Fibroblast of skin of left biceps (primary cell): ENCODE results near the gene CSF3.

Experiments used
- DNase-seq, 2 experiments: peaks; one replicate each; pipeline ENCODE4 v3.0.0-alpha.2; 2013; ENCODE audit warnings: low read depth in 2 of 2

Gene CSF3

DNA sequence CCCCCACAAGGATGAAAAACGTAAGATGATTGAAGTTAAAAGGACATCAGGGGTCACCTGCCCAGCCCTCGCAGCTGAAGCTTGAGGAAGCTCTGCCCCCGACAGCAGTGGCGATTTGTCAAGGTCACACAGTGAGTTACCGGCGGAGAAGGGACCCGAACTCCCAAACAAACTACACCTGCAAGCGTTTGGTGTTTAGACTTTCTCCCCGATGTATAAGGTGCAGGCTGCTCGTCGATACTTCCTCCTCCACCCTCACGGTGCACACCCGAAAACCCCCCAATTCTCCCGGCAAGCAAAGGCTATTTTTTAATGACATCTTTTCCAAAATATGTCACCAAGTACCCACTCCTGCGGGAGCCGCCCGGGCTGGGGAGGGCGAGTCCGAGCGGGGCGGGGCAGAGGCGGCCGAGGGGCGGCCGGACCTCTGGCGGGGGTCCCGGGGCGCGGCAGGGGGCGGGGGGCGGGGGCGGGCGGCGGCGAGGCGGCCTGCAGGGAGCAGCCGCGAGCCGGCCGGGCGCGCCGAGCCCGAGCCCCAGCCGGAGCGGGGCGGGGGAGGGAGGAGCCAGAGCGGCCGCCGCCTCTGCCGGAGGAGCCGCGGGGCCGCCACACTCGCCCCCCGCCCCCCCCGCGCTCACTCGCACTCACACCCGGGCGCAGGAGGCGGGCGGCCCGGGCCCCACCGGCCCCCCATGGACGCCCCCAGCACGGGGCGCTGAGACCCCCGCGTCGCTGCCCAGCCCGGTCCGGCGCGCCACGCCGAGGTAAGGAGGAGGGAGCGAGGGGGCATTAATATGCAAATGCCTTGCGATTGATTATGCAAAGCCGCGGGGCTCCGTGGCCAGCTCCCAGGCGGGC lies 47.3 kb downstream of the CSF3 start, which contains the start of gene THRA:
Gene THRA, plus strand, starts transcription at position 637 of the 858 bp plus-strand sequence. CDS start 11,524 bp downstream, outside the sequence.
- no peak for DNase-seq

DNA sequence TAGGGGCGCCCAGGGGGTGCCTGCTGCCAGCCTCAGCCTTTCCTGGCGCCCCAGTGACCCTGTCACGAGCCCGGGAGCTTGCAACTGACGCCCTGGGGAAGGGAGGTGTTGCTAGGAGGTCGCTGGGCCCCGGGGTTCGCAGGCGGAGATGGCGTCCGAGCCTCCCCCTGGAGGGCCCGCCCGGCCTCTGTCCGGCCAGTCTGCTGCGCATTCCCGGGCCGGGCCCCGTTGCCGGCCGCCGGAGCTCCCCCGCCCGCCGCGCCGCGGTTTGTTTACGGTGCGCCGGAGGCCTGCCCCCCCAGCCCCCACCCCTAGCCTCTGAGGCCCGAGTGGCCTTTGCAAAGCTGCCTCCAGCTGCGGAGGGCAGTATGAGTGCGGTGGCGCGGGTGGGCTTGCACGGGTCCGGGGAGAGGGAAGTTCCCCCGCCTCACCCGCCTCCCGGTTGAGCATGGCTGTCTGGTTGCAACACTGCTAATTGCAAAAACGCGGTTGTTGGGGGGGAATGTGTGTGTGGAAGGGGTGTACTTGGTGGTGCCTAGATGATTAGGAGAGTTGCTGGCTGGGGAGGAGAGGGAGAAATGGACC lies 48.0 kb downstream of the CSF3 start:
- DNase-seq = no peak

DNA sequence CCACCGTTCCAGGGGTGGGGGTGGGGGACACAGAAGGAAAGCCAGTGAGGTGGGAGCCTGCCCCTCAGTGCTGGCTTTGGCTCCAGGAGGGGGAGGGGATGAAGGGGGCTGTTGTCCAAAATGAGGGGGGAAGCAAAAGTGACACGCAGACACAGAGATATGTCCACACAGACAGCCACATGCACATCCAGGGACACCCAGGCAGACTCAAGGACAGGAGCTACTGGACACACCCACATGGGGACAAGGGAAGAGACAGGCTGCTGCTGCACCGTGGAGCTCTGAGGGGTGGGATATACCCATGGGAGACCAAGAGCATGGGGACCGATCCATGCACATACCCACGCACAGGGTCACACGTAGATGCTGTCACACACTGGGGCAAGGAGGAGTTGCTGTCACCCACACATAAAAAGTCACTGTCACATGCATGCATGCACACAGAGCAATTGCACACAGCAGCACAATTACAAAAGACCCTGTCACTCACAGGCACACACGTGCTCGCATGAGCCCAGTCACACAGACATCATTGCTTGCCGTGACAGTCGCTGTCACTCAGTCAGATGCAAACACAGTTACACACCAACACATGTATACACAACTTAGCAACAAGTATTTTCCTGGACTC lies 48.8 kb downstream of the CSF3 start:
- no peak for DNase-seq

DNA sequence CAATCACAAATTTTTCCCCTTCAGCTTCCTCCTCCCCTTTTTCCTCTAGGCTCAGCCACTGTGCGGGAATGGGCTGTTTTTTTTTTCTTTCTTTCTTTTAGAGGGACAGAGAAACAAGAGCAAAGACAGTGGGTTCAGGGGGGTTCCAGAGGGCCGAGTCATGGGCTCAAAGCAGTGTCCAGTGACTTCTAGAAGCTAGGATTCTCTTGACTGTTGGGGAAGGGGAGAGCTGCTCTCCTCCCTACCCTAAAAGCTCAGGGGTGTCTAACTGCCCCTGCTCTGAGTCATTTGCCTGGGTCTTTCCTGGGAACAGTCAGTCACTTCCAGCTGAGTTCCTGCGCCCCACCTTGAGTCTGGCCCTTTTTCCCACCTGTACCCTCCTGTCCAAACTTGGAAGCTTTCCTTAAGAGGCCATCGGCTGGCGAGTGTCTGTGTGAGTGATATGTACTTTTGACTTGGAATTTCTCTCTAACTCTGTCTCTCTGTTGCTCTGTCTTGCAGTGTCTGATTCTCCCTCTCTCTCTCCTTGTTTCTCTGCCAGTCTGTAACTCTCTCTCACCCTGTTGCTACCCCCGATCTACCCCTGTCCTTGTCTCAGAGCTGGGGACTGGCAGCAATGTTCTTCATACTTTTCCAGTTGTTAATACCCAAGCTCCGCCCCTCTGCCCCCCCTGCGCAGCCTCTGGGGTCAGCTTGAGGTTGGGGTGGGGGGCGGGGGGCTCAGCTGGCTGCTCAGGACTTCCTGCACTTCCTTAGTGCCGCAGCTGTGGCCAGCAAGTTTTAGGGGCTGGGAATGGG lies 49.9 kb downstream of the CSF3 start:
- DNase-seq = no peak

DNA sequence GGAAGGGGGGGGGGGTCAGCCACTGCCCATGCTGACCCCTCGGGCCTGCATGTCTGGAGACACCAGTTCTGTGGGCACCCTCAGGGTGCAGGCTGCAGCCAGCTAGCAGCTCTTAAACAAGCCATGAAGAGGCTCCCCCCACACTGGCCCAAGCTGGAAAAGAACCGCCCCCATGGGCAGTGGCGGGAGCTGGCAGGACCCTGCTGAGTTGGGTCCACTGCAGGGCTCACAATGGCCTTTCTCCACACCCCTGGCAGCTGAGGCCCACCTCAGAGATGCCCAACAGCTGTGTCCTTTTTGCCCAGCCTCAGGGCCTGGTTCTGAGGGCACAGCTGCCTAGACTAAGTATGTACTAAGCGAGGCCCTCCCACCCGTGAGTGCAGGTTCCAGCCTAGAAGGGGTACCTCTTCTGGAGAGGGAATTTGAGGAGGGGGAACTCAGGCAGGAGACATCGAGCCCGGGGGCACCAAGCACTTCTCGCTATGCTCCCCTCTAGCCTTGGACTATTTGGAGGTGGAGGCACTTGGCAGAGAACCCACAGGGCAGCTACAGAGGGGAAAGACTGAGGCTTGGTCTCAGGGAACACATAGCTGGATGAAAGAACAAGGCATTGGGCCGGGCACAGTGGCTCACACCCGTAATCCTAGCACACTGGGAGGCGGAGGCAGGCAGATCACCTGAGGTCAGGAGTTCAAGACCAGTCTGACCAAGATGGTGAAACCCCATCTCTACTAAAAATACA lies 50.7 kb downstream of the CSF3 start:
- no peak for DNase-seq
